Measurements from ENCODE around the gene TMEM126A. TPM values are rescaled to one million over a fixed set of nuclear protein-coding genes. Genes with fewer than 3 reads are reported as not detected.

The TMEM126A gene
- total and polyA plus RNA-seq, 2 experiments from 2014 or later: 24.7 to 71.1 TPM

DNA sequence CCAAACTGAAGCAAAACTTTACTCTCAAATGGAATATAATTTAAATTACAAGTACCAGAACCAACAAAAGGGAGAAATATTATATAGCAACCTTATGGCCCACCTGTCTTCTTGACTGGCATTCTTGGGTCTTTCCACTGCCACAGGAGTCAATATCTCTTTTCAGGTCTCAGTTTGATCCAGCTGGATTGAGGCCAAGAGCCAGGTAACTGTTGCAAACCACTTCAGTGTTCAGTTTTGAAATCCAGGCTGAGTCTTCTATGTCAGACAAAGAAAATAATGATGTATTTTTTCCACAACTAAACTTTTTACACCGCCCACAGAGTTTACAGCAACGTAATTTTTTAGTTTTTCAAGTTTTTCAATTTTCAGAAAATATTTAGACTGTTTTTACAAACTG, 21.3 kb upstream of the TMEM126A start:
- no peak for ATAC-seq
- H4K20me1 ChIP-seq (replicated peaks; ENCODE audit: insufficient read depth): no peaks in the 10 kb centered on the region
- Mint-ChIP-seq H3K27ac (no peak overlapping the region), H3K4me1 (peaks cover 21% of the 10 kb centered on the region), H3K27me3 (ENCODE audit: insufficient read depth, low read depth, poor library complexity) (no peaks in the 10 kb centered on the region), H3K4me3 (peak overlapping the region; percentile 93), H3K36me3 (ENCODE audit: low read depth) (peaks cover 8% of the 10 kb centered on the region; the same call in 2 of the 3 replicates), H3K9me3 (no peaks in the 10 kb centered on the region; the same call in 2 of the 3 replicates)
- peaks cover 17% of the 10 kb centered on the region; the same call in 1 of the 2 replicates for H3K4me1 ChIP-seq (ENCODE audit: insufficient read depth)
- no peak overlapping the region for H2AFZ ChIP-seq
- H3K4me2 ChIP-seq: peak overlapping the region; percentile 94
- TF ChIP-seq, protein P1, sequence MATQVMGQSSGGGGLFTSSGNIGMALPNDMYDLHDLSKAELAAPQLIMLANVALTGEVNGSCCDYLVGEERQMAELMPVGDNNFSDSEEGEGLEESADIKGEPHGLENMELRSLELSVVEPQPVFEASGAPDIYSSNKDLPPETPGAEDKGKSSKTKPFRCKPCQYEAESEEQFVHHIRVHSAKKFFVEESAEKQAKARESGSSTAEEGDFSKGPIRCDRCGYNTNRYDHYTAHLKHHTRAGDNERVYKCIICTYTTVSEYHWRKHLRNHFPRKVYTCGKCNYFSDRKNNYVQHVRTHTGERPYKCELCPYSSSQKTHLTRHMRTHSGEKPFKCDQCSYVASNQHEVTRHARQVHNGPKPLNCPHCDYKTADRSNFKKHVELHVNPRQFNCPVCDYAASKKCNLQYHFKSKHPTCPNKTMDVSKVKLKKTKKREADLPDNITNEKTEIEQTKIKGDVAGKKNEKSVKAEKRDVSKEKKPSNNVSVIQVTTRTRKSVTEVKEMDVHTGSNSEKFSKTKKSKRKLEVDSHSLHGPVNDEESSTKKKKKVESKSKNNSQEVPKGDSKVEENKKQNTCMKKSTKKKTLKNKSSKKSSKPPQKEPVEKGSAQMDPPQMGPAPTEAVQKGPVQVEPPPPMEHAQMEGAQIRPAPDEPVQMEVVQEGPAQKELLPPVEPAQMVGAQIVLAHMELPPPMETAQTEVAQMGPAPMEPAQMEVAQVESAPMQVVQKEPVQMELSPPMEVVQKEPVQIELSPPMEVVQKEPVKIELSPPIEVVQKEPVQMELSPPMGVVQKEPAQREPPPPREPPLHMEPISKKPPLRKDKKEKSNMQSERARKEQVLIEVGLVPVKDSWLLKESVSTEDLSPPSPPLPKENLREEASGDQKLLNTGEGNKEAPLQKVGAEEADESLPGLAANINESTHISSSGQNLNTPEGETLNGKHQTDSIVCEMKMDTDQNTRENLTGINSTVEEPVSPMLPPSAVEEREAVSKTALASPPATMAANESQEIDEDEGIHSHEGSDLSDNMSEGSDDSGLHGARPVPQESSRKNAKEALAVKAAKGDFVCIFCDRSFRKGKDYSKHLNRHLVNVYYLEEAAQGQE (IDR thresholded peaks at IDR 0.05; ENCODE audit: unreplicated experiment): no peak
- TF ChIP-seq EZH2 (IDR thresholded peaks at IDR 0.05; ENCODE audit: low read depth, unreplicated experiment): no peak
- TF ChIP-seq STAT1 (IDR thresholded peaks at IDR 0.05; ENCODE audit: unreplicated experiment): no peak
- TF ChIP-seq EZH2phosphoT487 (IDR thresholded peaks at IDR 0.05; ENCODE audit: unreplicated experiment): no peak
- TF ChIP-seq JUNB (IDR thresholded peaks at IDR 0.05; ENCODE audit: unreplicated experiment): no peak
- TF ChIP-seq, protein P2, sequence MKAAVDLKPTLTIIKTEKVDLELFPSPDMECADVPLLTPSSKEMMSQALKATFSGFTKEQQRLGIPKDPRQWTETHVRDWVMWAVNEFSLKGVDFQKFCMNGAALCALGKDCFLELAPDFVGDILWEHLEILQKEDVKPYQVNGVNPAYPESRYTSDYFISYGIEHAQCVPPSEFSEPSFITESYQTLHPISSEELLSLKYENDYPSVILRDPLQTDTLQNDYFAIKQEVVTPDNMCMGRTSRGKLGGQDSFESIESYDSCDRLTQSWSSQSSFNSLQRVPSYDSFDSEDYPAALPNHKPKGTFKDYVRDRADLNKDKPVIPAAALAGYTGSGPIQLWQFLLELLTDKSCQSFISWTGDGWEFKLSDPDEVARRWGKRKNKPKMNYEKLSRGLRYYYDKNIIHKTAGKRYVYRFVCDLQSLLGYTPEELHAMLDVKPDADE (IDR thresholded peaks at IDR 0.05): no peak
- TF ChIP-seq, protein P3, sequence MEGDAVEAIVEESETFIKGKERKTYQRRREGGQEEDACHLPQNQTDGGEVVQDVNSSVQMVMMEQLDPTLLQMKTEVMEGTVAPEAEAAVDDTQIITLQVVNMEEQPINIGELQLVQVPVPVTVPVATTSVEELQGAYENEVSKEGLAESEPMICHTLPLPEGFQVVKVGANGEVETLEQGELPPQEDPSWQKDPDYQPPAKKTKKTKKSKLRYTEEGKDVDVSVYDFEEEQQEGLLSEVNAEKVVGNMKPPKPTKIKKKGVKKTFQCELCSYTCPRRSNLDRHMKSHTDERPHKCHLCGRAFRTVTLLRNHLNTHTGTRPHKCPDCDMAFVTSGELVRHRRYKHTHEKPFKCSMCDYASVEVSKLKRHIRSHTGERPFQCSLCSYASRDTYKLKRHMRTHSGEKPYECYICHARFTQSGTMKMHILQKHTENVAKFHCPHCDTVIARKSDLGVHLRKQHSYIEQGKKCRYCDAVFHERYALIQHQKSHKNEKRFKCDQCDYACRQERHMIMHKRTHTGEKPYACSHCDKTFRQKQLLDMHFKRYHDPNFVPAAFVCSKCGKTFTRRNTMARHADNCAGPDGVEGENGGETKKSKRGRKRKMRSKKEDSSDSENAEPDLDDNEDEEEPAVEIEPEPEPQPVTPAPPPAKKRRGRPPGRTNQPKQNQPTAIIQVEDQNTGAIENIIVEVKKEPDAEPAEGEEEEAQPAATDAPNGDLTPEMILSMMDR (conservative IDR thresholded peaks at IDR 0.05; ENCODE audit: low read depth in 2 of 2): no peak
- no peak for TF ChIP-seq ZNF331 (CRISPR knock-in tag; IDR thresholded peaks at IDR 0.05; ENCODE audit: low read depth)
- TF ChIP-seq NANOG (IDR thresholded peaks at IDR 0.05; ENCODE audit: borderline replicate concordance): no peak
- TF ChIP-seq POLR2AphosphoS5 (IDR thresholded peaks at IDR 0.05; ENCODE audit: low read depth): no peak
- TF ChIP-seq, protein P4, sequence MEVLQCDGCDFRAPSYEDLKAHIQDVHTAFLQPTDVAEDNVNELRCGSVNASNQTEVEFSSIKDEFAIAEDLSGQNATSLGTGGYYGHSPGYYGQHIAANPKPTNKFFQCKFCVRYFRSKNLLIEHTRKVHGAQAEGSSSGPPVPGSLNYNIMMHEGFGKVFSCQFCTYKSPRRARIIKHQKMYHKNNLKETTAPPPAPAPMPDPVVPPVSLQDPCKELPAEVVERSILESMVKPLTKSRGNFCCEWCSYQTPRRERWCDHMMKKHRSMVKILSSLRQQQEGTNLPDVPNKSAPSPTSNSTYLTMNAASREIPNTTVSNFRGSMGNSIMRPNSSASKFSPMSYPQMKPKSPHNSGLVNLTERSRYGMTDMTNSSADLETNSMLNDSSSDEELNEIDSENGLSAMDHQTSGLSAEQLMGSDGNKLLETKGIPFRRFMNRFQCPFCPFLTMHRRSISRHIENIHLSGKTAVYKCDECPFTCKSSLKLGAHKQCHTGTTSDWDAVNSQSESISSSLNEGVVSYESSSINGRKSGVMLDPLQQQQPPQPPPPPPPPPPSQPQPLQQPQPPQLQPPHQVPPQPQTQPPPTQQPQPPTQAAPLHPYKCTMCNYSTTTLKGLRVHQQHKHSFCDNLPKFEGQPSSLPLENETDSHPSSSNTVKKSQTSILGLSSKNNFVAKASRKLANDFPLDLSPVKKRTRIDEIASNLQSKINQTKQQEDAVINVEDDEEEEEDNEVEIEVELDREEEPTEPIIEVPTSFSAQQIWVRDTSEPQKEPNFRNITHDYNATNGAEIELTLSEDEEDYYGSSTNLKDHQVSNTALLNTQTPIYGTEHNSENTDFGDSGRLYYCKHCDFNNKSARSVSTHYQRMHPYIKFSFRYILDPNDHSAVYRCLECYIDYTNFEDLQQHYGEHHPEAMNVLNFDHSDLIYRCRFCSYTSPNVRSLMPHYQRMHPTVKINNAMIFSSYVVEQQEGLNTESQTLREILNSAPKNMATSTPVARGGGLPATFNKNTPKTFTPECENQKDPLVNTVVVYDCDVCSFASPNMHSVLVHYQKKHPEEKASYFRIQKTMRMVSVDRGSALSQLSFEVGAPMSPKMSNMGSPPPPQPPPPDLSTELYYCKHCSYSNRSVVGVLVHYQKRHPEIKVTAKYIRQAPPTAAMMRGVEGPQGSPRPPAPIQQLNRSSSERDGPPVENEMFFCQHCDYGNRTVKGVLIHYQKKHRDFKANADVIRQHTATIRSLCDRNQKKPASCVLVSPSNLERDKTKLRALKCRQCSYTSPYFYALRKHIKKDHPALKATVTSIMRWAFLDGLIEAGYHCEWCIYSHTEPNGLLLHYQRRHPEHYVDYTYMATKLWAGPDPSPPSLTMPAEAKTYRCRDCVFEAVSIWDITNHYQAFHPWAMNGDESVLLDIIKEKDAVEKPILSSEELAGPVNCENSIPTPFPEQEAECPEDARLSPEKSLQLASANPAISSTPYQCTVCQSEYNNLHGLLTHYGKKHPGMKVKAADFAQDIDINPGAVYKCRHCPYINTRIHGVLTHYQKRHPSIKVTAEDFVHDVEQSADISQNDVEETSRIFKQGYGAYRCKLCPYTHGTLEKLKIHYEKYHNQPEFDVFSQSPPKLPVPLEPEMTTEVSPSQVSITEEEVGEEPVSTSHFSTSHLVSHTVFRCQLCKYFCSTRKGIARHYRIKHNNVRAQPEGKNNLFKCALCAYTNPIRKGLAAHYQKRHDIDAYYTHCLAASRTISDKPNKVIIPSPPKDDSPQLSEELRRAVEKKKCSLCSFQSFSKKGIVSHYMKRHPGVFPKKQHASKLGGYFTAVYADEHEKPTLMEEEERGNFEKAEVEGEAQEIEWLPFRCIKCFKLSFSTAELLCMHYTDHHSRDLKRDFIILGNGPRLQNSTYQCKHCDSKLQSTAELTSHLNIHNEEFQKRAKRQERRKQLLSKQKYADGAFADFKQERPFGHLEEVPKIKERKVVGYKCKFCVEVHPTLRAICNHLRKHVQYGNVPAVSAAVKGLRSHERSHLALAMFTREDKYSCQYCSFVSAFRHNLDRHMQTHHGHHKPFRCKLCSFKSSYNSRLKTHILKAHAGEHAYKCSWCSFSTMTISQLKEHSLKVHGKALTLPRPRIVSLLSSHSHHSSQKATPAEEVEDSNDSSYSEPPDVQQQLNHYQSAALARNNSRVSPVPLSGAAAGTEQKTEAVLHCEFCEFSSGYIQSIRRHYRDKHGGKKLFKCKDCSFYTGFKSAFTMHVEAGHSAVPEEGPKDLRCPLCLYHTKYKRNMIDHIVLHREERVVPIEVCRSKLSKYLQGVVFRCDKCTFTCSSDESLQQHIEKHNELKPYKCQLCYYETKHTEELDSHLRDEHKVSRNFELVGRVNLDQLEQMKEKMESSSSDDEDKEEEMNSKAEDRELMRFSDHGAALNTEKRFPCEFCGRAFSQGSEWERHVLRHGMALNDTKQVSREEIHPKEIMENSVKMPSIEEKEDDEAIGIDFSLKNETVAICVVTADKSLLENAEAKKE (CRISPR knock-in tag; IDR thresholded peaks at IDR 0.05): no peak
- no peak for TF ChIP-seq ZNF114 (CRISPR knock-in tag; IDR thresholded peaks at IDR 0.05)
- no peak for TF ChIP-seq CREB1 (CRISPR knock-in tag; IDR thresholded peaks at IDR 0.05; ENCODE audit: low read depth)
- H3K27ac ChIP-seq (ENCODE audit: low read depth): no peak overlapping the region
- no peak for DNase-seq (ENCODE audit: low spot score)
- H3F3A ChIP-seq (replicated peaks; ENCODE audit: low read depth): peaks cover 9% of the 10 kb centered on the region; the same call in 1 of the 2 replicates
- H3K4me3 ChIP-seq: peak overlapping the region; percentile 71
- peaks cover 30% of the 10 kb centered on the region for H3K79me2 ChIP-seq (replicated peaks; ENCODE audit: insufficient read depth)
- H3K9me2 ChIP-seq (ENCODE audit: insufficient read depth): no peaks in the 10 kb centered on the region
- 0 out of 2 replicates have a peak, but pooled peaks cover 7% of the 10 kb centered on the region for H3K36me3 ChIP-seq (ENCODE audit: insufficient read depth)
- no peaks in the 10 kb centered on the region for H3K27me3 ChIP-seq (ENCODE audit: insufficient read depth)

Data from GM23338 (cell line).